DOHH2 (cell line): ENCODE data around the gene ZFP62.
A peak's percentile ranks its signal among the peaks of the same experiment; 100 is the strongest.

Experiments used
- H3F3A ChIP-seq: fragments of 200-600 bp; sonication (generic), shearing (Covaris generic); 2 replicates; pipeline ENCODE4 v1.6.0; 2016; ENCODE audit warnings: antibody characterized with exemption, mild to moderate bottlenecking; ENCODE audit not compliant: control insufficient read depth, insufficient read depth
- H3K27ac ChIP-seq: fragments of 200-600 bp; sonication (generic); 2 replicates; pipeline ENCODE4 v1.5.1; 2014; ENCODE audit warnings: low read depth, mild to moderate bottlenecking, low read length, moderate library complexity
- H3K27me3 ChIP-seq: fragments of 200-600 bp; sonication (generic); 2 replicates; pipeline ENCODE4 v1.6.1; 2014; ENCODE audit warnings: mild to moderate bottlenecking, low read length, mixed read lengths; ENCODE audit not compliant: control insufficient read depth
- H3K36me3 ChIP-seq: fragments of 200-600 bp; sonication (generic); 2 replicates; pipeline ENCODE4 v1.6.1; 2014; ENCODE audit warnings: mild to moderate bottlenecking, low read length, moderate library complexity, mixed read lengths; ENCODE audit not compliant: control insufficient read depth
- H3K4me1 ChIP-seq: fragments of 200-600 bp; sonication (generic); 2 replicates; pipeline ENCODE4 v1.6.1; 2014; ENCODE audit warnings: mild to moderate bottlenecking, low read length, mixed read lengths; ENCODE audit not compliant: control insufficient read depth
- H3K4me2 ChIP-seq: fragments of 200-600 bp; sonication (generic); 2 replicates; pipeline ENCODE4 v1.6.0; 2014; ENCODE audit warnings: mild to moderate bottlenecking, low read length, moderate library complexity
- H3K4me3 ChIP-seq: fragments of 200-600 bp; sonication (generic); 2 replicates; pipeline ENCODE4 v1.5.1; 2014; ENCODE audit warnings: mild to moderate bottlenecking, low read length, mixed read lengths
- H3K79me2 ChIP-seq: fragments of 200-600 bp; sonication (generic); 2 replicates; pipeline ENCODE4 v1.6.1; 2014; ENCODE audit warnings: mild to moderate bottlenecking, low read length, mixed read lengths; ENCODE audit not compliant: control insufficient read depth
- H3K9me2 ChIP-seq: fragments of 200-600 bp; sonication (generic); replicated peaks from 2 replicates; pipeline ENCODE4 v1.6.1; 2014; ENCODE audit warnings: mild to moderate bottlenecking, low read length, mixed read lengths; ENCODE audit not compliant: control insufficient read depth
- H3K9me3 ChIP-seq: fragments of 200-600 bp; sonication (generic); 2 replicates; pipeline ENCODE4 v1.6.1; 2014; ENCODE audit warnings: antibody characterized with exemption, low read length, mixed read lengths; ENCODE audit not compliant: control insufficient read depth, insufficient read depth
- H4K20me1 ChIP-seq: fragments of 200-600 bp; sonication (generic); 2 replicates; pipeline ENCODE4 v1.6.0; 2014; ENCODE audit warnings: low read depth, mild to moderate bottlenecking, antibody characterized with exemption, low read length, moderate library complexity; ENCODE audit not compliant: control insufficient read depth, insufficient read depth
- CTCF ChIP-seq: fragments of 200-600 bp; sonication (generic); IDR thresholded peaks from one replicate; pipeline ENCODE4 v1.5.1; 2014; ENCODE audit warnings: antibody characterized with exemption, mild to moderate bottlenecking, low read depth, low read length; ENCODE audit not compliant: poor library complexity, severe bottlenecking
- EZH2phosphoT487 ChIP-seq: fragments of 200-600 bp; sonication (generic); IDR thresholded peaks from 2 replicates; pipeline ENCODE4 v1.6.1; 2017; ENCODE audit warnings: borderline replicate concordance, mild to moderate bottlenecking, antibody characterized with exemption, low read length, moderate library complexity, mixed read lengths

Gene ZFP62

GRCh38 chr5:180860887-180861822 is at the start of gene ZFP62:
ZFP62 (minus strand) TSS chr5:180861276; CDS start chr5:180861219, 57 bp downstream.
- Histone ChIP-seq H3K79me2 (peaks cover 31% of the 10 kb centered on the region), H3F3A (peaks cover 16% of the 10 kb centered on the region), H3K36me3 (peaks cover 29% of the 10 kb centered on the region), H3K4me2 (peak within 1 kb of the TSS; percentile 90), H3K27me3 (no peaks in the 10 kb centered on the region), H3K4me1 (peaks cover 15% of the 10 kb centered on the region), H3K4me3 (peak within 1 kb of the TSS; percentile 98), H3K27ac (peak within 1 kb of the TSS; percentile 89), H4K20me1 (no peaks in the 10 kb centered on the region), H3K9me3 (no peaks in the 10 kb centered on the region), H3K9me2 (no peaks in the 10 kb centered on the region)
- TF ChIP-seq CTCF: no peak
- TF ChIP-seq EZH2phosphoT487: no peak

- Histone ChIP-seq H3K79me2 (no peaks in the 10 kb centered on the region), H3K4me3 (no peak overlapping the region), H4K20me1 (no peaks in the 10 kb centered on the region), H3K4me2 (no peak overlapping the region), H3F3A (no peaks in the 10 kb centered on the region), H3K36me3 (no peaks in the 10 kb centered on the region), H3K27ac (no peak overlapping the region), H3K9me2 (no peaks in the 10 kb centered on the region), H3K4me1 (no peaks in the 10 kb centered on the region), H3K27me3 (no peaks in the 10 kb centered on the region), H3K9me3 (no peaks in the 10 kb centered on the region)
- TF ChIP-seq EZH2phosphoT487: no peak
- TF ChIP-seq CTCF: no peak
Measured at GRCh38 chr5:180910735-180911134, 49.7 kb upstream of the ZFP62 start.

GRCh38 chr5:180910182-180910581 is 49.1 kb upstream of the ZFP62 start:
- Histone ChIP-seq H3K9me2 (no peaks in the 10 kb centered on the region), H4K20me1 (no peaks in the 10 kb centered on the region), H3K36me3 (no peaks in the 10 kb centered on the region), H3F3A (no peaks in the 10 kb centered on the region), H3K4me1 (no peaks in the 10 kb centered on the region), H3K27me3 (no peaks in the 10 kb centered on the region), H3K79me2 (no peaks in the 10 kb centered on the region), H3K4me2 (no peak overlapping the region), H3K4me3 (no peak overlapping the region), H3K9me3 (no peaks in the 10 kb centered on the region), H3K27ac (no peak overlapping the region)
- no peak for TF ChIP-seq CTCF
- TF ChIP-seq EZH2phosphoT487: no peak
